Endodermal cell (in vitro differentiated cells): Measurements from ENCODE around the gene FHDC1. TPM values are rescaled to one million over a fixed set of nuclear protein-coding genes. Genes with fewer than 3 reads are reported as not detected.

Source experiments
- DNase-seq: peaks from one replicate; pipeline ENCODE4 v3.0.0-alpha.2; 2017
- H3K27ac ChIP-seq: 2 replicates; pipeline ENCODE4 v1.5.1; 2013; ENCODE audit warnings: mild to moderate bottlenecking, low read depth, low read length, moderate library complexity
- H3K27me3 ChIP-seq: 2 replicates; pipeline ENCODE4 v1.6.1; 2013; ENCODE audit warnings: mild to moderate bottlenecking, low read length, moderate library complexity; ENCODE audit not compliant: insufficient read depth, control insufficient read depth, poor library complexity, severe bottlenecking
- H3K36me3 ChIP-seq: 2 replicates; pipeline ENCODE4 v1.7.0; 2013; ENCODE audit warnings: mild to moderate bottlenecking, low read length, moderate library complexity; ENCODE audit not compliant: control insufficient read depth, insufficient read depth
- H3K4me1 ChIP-seq: one replicate; pipeline ENCODE4 v1.7.0; 2013; ENCODE audit warnings: low read length; ENCODE audit not compliant: control insufficient read depth, insufficient read depth
- H3K4me3 ChIP-seq: 2 replicates; pipeline ENCODE4 v1.5.1; 2013; ENCODE audit warnings: mild to moderate bottlenecking, low read length, moderate library complexity
- H3K9ac ChIP-seq: 2 replicates; pipeline ENCODE4 v1.6.1; 2013; ENCODE audit warnings: mild to moderate bottlenecking, low read length, moderate library complexity; ENCODE audit not compliant: poor library complexity, severe bottlenecking; ENCODE audit errors: extremely low read depth
- H3K9me3 ChIP-seq: 2 replicates; pipeline ENCODE4 v1.6.1; 2013; ENCODE audit warnings: mild to moderate bottlenecking, low read length, moderate library complexity; ENCODE audit not compliant: control insufficient read depth
- H3K27ac Mint-ChIP-seq: 2 replicates; pipeline ENCODE4 v1.8.0; 2020; ENCODE audit warnings: mixed read lengths
- H3K27me3 Mint-ChIP-seq: 2 replicates; pipeline ENCODE4 v1.8.0; 2021; ENCODE audit warnings: mild to moderate bottlenecking, mixed read lengths; ENCODE audit not compliant: insufficient read depth
- H3K36me3 Mint-ChIP-seq: 2 replicates; pipeline ENCODE4 v1.8.0; 2020; ENCODE audit warnings: low read depth, mixed read lengths
- H3K4me1 Mint-ChIP-seq: 2 replicates; pipeline ENCODE4 v1.8.0; 2020; ENCODE audit warnings: mixed read lengths
- H3K4me3 Mint-ChIP-seq: 2 replicates; pipeline ENCODE4 v1.8.0; 2020; ENCODE audit warnings: mild to moderate bottlenecking, moderate library complexity, mixed read lengths
- H3K9me3 Mint-ChIP-seq: 2 replicates; pipeline ENCODE4 v1.8.0; 2020; ENCODE audit warnings: mild to moderate bottlenecking, mixed read lengths
- CTCF ChIP-seq: fragments of 200-600 bp; sonication (generic); conservative IDR thresholded peaks from 2 replicates; pipeline ENCODE4 v1.5.0; 2021; ENCODE audit warnings: antibody characterized with exemption, mild to moderate bottlenecking
- WGBS, 2 experiments: methylation state at CpG; one replicate each; pipeline versions ENCODE4 v1.1.5 to v1.1.7; 2013; ENCODE audit warnings: missing lambda C conversion rate in 2 of 2, mixed read lengths in 1 of 2; ENCODE audit not compliant: insufficient coverage in 1 of 2, insufficient read length in 1 of 2; 5-methylcytosine and 5-hydroxymethylcytosine counted together
- total RNA-seq, 2 donors: library from RNA; stranded (reverse); fragmentation: NEBNext Ultra II Directional in 1 of 2; extraction: Animal tissue kit (Norgen Biotek cat#: 25700) in 1 of 2; gene quantifications; 2 replicates in 1 of 2; 3 replicates in 1 of 2; pipeline ENCODE4 v1.2.1, GENCODE V29; 2021

The FHDC1 gene
- total RNA-seq, 2 donors from 2014 or later, result 2.5 to 7.9 TPM

GRCh38 chr4:152971053-152971452 lies 34.9 kb downstream of the FHDC1 start:
- H3K27ac ChIP-seq, result no peak overlapping the region
- peaks cover 32% of the 10 kb centered on the region for H3K36me3 ChIP-seq

GRCh38 chr4:152972821-152973628 lies 36.9 kb downstream of the FHDC1 start:
- Histone ChIP-seq H3K9ac (no peak overlapping the region), H3K4me1 (no peaks in the 10 kb centered on the region), H3K4me3 (no peak overlapping the region), H3K9me3 (no peaks in the 10 kb centered on the region), H3K36me3 (peaks cover 32% of the 10 kb centered on the region), H3K27me3 (no peaks in the 10 kb centered on the region), H3K27ac (no peak overlapping the region)
- Mint-ChIP-seq H3K36me3 (peaks cover 28% of the 10 kb centered on the region), H3K27ac (no peak overlapping the region), H3K9me3 (no peaks in the 10 kb centered on the region), H3K4me3 (no peak overlapping the region), H3K27me3 (no peaks in the 10 kb centered on the region), H3K4me1 (no peaks in the 10 kb centered on the region)
- no peak for TF ChIP-seq CTCF
- WGBS, 2 experiments, result 87 to 91% methylated on average over 5 to 12 of the region's 12 CpGs
- DNase-seq, result no peak

More at GRCh38 chr4:152971053-152971452, 34.9 kb downstream of the FHDC1 start:
- no peaks in the 10 kb centered on the region for H3K4me1 ChIP-seq
- 95 to 100% methylated on average over 2 to 3 of the region's 3 CpGs for WGBS, 2 experiments
- Mint-ChIP-seq H3K9me3 (no peaks in the 10 kb centered on the region), H3K4me3 (no peak overlapping the region), H3K36me3 (peaks cover 29% of the 10 kb centered on the region), H3K27me3 (no peaks in the 10 kb centered on the region), H3K4me1 (no peaks in the 10 kb centered on the region), H3K27ac (no peak overlapping the region)
- no peak for DNase-seq
- H3K9ac ChIP-seq, result no peak overlapping the region
- H3K9me3 ChIP-seq, result no peaks in the 10 kb centered on the region
- no peak overlapping the region for H3K4me3 ChIP-seq
- no peak for TF ChIP-seq CTCF
- no peaks in the 10 kb centered on the region for H3K27me3 ChIP-seq

- Histone ChIP-seq H3K4me1 (no peaks in the 10 kb centered on the region), H3K9ac (no peak overlapping the region), H3K27me3 (no peaks in the 10 kb centered on the region), H3K27ac (no peak overlapping the region), H3K4me3 (no peak overlapping the region), H3K9me3 (no peaks in the 10 kb centered on the region), H3K36me3 (peaks cover 27% of the 10 kb centered on the region)
- 94 to 95% methylated on average over 5 to 9 of the region's 9 CpGs for WGBS, 2 experiments
- no peaks in the 10 kb centered on the region for H3K27me3 Mint-ChIP-seq
- TF ChIP-seq CTCF, result no peak
- H3K9me3 Mint-ChIP-seq, result no peaks in the 10 kb centered on the region
- no peak for DNase-seq
- no peaks in the 10 kb centered on the region for H3K4me1 Mint-ChIP-seq
- no peak overlapping the region for H3K27ac Mint-ChIP-seq
- H3K36me3 Mint-ChIP-seq, result peaks cover 24% of the 10 kb centered on the region
- H3K4me3 Mint-ChIP-seq, result no peak overlapping the region
Measured at GRCh38 chr4:152973629-152974467, 37.7 kb downstream of the FHDC1 start.
